BE2C (cell line): ENCODE measurements around the gene GYS1.

Experiments
- DNase-seq: peaks from one replicate; pipeline ENCODE4 v3.0.0-alpha.2; 2020
- H3K27me3 ChIP-seq: fragments of 250-450 bp; sonication (Bioruptor Pico); 2 replicates; pipeline ENCODE4 v1.5.1; 2020; ENCODE audit warnings: mild to moderate bottlenecking
- H3K36me3 ChIP-seq: fragments of 250-450 bp; sonication (Bioruptor Pico); 2 replicates; pipeline ENCODE4 v1.5.1; 2020; ENCODE audit warnings: mild to moderate bottlenecking
- H3K4me1 ChIP-seq: fragments of 250-450 bp; sonication (Bioruptor Pico); 2 replicates; pipeline ENCODE4 v1.5.1; 2020
- H3K4me3 ChIP-seq: 2 replicates; pipeline ENCODE4 v1.5.1; 2011; ENCODE audit warnings: low read depth, low read length
- H3K9me3 ChIP-seq: fragments of 250-450 bp; sonication (Bioruptor Pico); 2 replicates; pipeline ENCODE4 v1.5.1; 2020
- CTCF ChIP-seq: IDR thresholded peaks from 2 replicates; pipeline ENCODE4 v1.5.1; 2012; ENCODE audit warnings: mild to moderate bottlenecking, low read depth, low read length

Gene GYS1

DNA sequence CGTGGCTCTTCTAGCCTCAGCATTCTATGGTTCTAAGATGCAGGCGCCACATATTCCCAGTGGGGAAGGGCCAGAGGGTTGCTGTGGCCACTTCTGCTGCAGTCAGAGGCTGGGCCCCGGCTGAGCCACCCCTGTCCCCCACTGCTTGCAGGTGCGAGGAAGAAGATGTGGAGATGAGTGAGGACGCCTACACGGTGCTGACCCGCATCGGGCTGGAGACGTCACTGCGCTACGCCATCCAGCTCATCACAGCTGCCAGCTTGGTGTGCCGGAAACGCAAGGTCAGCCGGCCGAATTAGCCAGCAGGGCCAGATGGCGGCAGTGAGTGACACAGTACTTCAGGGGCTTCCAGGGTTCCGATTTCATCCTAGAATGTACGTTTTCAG is 21.8 kb upstream of the GYS1 start:
- no peak overlapping the region for H3K4me3 ChIP-seq
- no peak for TF ChIP-seq CTCF
- H3K27me3 ChIP-seq: no peaks in the 10 kb centered on the region
- no peaks in the 10 kb centered on the region for H3K9me3 ChIP-seq
- H3K4me1 ChIP-seq: peaks cover 5% of the 10 kb centered on the region
- no peak for DNase-seq
- peaks cover 40% of the 10 kb centered on the region for H3K36me3 ChIP-seq

- no peaks in the 10 kb centered on the region for H3K27me3 ChIP-seq
- H3K4me3 ChIP-seq: no peak overlapping the region
- H3K36me3 ChIP-seq: peaks cover 46% of the 10 kb centered on the region
- TF ChIP-seq CTCF: no peak
- peaks cover 2% of the 10 kb centered on the region for H3K4me1 ChIP-seq
- DNase-seq: no peak
- H3K9me3 ChIP-seq: no peaks in the 10 kb centered on the region
Measured at GRCh38 chr19:49014123-49014869, 21.2 kb upstream of the GYS1 start.

- H3K36me3 ChIP-seq: peaks cover 66% of the 10 kb centered on the region
- no peak for DNase-seq
- no peaks in the 10 kb centered on the region for H3K9me3 ChIP-seq
Measured at GRCh38 chr19:49011194-49011593, 18.1 kb upstream of the GYS1 start.

GRCh38 chr19:49010453-49010852 is 17.3 kb upstream of the GYS1 start:
- Histone ChIP-seq H3K36me3 (peaks cover 69% of the 10 kb centered on the region), H3K4me1 (no peaks in the 10 kb centered on the region), H3K4me3 (no peak overlapping the region), H3K27me3 (no peaks in the 10 kb centered on the region), H3K9me3 (no peaks in the 10 kb centered on the region)
- no peak for DNase-seq
- TF ChIP-seq CTCF: no peak

More at GRCh38 chr19:49011194-49011593, 18.1 kb upstream of the GYS1 start:
- Histone ChIP-seq H3K4me3 (no peak overlapping the region), H3K27me3 (no peaks in the 10 kb centered on the region), H3K4me1 (no peaks in the 10 kb centered on the region)
- TF ChIP-seq CTCF: no peak

DNA sequence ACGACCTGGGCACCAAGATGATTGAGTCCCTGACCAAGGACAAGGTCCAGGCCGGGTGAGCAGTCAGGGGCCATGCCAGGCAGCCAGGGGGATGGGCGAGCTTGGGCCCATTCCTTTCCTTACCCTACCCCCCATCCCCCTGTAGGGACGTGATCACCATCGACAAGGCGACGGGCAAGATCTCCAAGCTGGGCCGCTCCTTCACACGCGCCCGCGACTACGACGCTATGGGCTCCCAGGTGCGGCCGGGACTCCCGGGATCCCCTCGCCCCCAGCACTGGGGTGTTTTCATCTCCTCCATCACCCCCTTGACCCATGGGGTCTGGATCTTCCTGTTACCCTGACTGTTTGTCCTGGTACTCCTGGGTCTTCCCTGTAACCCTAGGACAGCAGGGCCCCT is 16.7 kb upstream of the GYS1 start:
- H3K4me3 ChIP-seq: no peak overlapping the region
- peaks cover 68% of the 10 kb centered on the region for H3K36me3 ChIP-seq
- no peak for TF ChIP-seq CTCF
- no peaks in the 10 kb centered on the region for H3K27me3 ChIP-seq
- H3K9me3 ChIP-seq: no peaks in the 10 kb centered on the region
- DNase-seq: no peak
- H3K4me1 ChIP-seq: no peaks in the 10 kb centered on the region

DNA sequence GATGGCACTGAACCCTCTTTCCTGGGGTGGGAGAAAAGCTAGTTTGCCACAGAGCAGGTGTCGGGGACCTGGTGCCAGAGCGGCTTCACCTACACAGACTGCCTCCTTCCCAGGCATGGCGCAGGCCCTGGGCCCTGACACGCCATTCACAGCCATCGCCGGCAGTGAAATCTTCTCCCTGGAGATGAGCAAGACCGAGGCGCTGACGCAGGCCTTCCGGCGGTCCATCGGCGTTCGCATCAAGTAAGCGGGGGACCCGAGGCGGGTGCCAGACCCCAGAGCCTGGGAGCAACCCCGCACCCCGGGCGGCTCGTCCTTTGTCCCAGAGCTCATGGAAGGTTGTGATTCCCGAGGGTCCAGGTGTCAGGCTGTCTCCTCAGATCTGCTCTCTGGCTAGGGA is 13.8 kb upstream of the GYS1 start:
- no peak for DNase-seq
- TF ChIP-seq CTCF: no peak
- H3K27me3 ChIP-seq: no peaks in the 10 kb centered on the region
- no peak overlapping the region for H3K4me3 ChIP-seq
- no peaks in the 10 kb centered on the region for H3K4me1 ChIP-seq
- no peaks in the 10 kb centered on the region for H3K9me3 ChIP-seq
- H3K36me3 ChIP-seq: peaks cover 77% of the 10 kb centered on the region
